CD4-positive, alpha-beta T cell (primary cell): ENCODE measurements around the gene CACNB2. TPM values are rescaled to one million over a fixed set of nuclear protein-coding genes. Genes with fewer than 3 reads are reported as not detected.
"Not testable (repeated sequence)": the region's sequence is repeated elsewhere in the genome, so short reads cannot be mapped to it uniquely, and the experiment has no call there.

Source experiments
- ATAC-seq: fragments of 200-7000 bp; cut with Tn5 transposase; one replicate; pipeline ENCODE4 v1.10.0; 2022; ENCODE audit warnings: mild to moderate bottlenecking; ENCODE audit not compliant: poor library complexity
- CTCF ChIA-PET: fragments of 350-600 bp; sonication (Branson Sonifier 250); formaldehyde crosslinking; loops from one replicate; lab custom pipeline; 2021; ENCODE audit warnings: antibody characterized with exemption, inconsistent platforms; lab: Charles Lee
- POLR2A ChIA-PET: fragments of 350-600 bp; sonication (Branson Sonifier 250); formaldehyde crosslinking; loops from one replicate; lab custom pipeline; 2021; ENCODE audit warnings: antibody characterized with exemption, inconsistent platforms; lab: Charles Lee
- DNase-seq, 14 experiments: peaks; one replicate each; pipeline ENCODE4 v3.0.0-alpha.2; 2013 to 2020; ENCODE audit warnings: mixed read lengths in 2 of 14
- H3K27ac ChIP-seq, 2 donors: one replicate each; pipeline versions ENCODE4 v1.5.1 to v1.7.0; 2013; ENCODE audit warnings: low read length in 2 of 2, low read depth in 1 of 2, mild to moderate bottlenecking in 1 of 2
- H3K27me3 ChIP-seq, 2 experiments: 1 replicate in 1 of 2; 2 replicates in 1 of 2; pipeline versions ENCODE4 v1.6.1 to v1.7.0; 2013; ENCODE audit warnings: low read length in 2 of 2, control low read depth in 1 of 2, mild to moderate bottlenecking in 1 of 2, moderate library complexity in 1 of 2; ENCODE audit not compliant: insufficient read depth in 2 of 2, control insufficient read depth in 1 of 2
- H3K36me3 ChIP-seq: one replicate; pipeline ENCODE4 v1.6.1; 2013; ENCODE audit warnings: low read length, control low read depth; ENCODE audit not compliant: insufficient read depth
- H3K4me1 ChIP-seq: one replicate; pipeline ENCODE4 v1.6.1; 2013; ENCODE audit warnings: low read length, control low read depth; ENCODE audit not compliant: insufficient read depth
- H3K4me3 ChIP-seq: one replicate; pipeline ENCODE4 v1.5.1; 2013; ENCODE audit warnings: mild to moderate bottlenecking, low read length, moderate library complexity
- H3K9me3 ChIP-seq, 2 experiments: 1 replicate in 1 of 2; 2 replicates in 1 of 2; pipeline versions ENCODE4 v1.6.1 to v1.7.0; 2013; ENCODE audit warnings: low read length in 2 of 2, mild to moderate bottlenecking in 2 of 2, control low read depth in 1 of 2, moderate library complexity in 1 of 2; ENCODE audit not compliant: control insufficient read depth in 1 of 2, insufficient read depth in 1 of 2
- H3K27ac Mint-ChIP-seq: one replicate; pipeline ENCODE4 v1.8.0; 2020; ENCODE audit warnings: mixed read lengths
- H3K27me3 Mint-ChIP-seq: one replicate; pipeline ENCODE4 v1.8.0; 2021; ENCODE audit warnings: mixed read lengths
- H3K36me3 Mint-ChIP-seq: one replicate; pipeline ENCODE4 v1.8.0; 2021; ENCODE audit warnings: low read depth, mixed read lengths
- H3K4me1 Mint-ChIP-seq: one replicate; pipeline ENCODE4 v1.8.0; 2021; ENCODE audit warnings: low read depth, mixed read lengths
- H3K4me3 Mint-ChIP-seq: one replicate; pipeline ENCODE4 v1.8.0; 2020; ENCODE audit warnings: mild to moderate bottlenecking, mixed read lengths
- H3K9me3 Mint-ChIP-seq: one replicate; pipeline ENCODE4 v1.8.0; 2020; ENCODE audit warnings: mixed read lengths
- CTCF ChIP-seq: fragments of 200-600 bp; IDR thresholded peaks from one replicate; pipeline ENCODE4 v1.8.0; 2022; ENCODE audit warnings: antibody characterized with exemption, mild to moderate bottlenecking
- intact Hi-C, 2 experiments: fragments of 100-400 bp; cut with DNase I in 1 of 2; cut with micrococcal nuclease in 1 of 2; formaldehyde crosslinking; loops; one replicate each; pipeline versions ENCODE4 v1.15.1 to v1.9.0; 2023 to 2025; cut with DNase I, micrococcal nuclease
- total RNA-seq, 174 experiments: library from RNA in 2 of 174; stranded (reverse) in 2 of 174; gene quantifications; one replicate each; pipeline ENCODE4 v1.2.3 and lab custom pipeline; 2021 to 2026

Gene CACNB2
- total RNA-seq, 2 experiments from 2014 or later: 0.34 TPM; not detected in 1

- Histone ChIP-seq H3K9me3 (no peaks in the 10 kb centered on the region), H3K36me3 (no peaks in the 10 kb centered on the region), H3K4me3 (no peak overlapping the region), H3K27me3 (no peaks in the 10 kb centered on the region), H3K4me1 (no peaks in the 10 kb centered on the region), H3K27ac (no peak overlapping the region)
- no peak for TF ChIP-seq CTCF
- Mint-ChIP-seq H3K4me1 (no peaks in the 10 kb centered on the region), H3K36me3 (no peaks in the 10 kb centered on the region), H3K9me3 (no peaks in the 10 kb centered on the region), H3K4me3 (no peak overlapping the region), H3K27ac (no peak overlapping the region), H3K27me3 (no peaks in the 10 kb centered on the region)
- ChIA-PET POLR2A (no interaction called here), CTCF (no interaction called here)
- no peak for ATAC-seq
- intact Hi-C loops: no loop called here
- DNase-seq: no peak
These were observed 38.7 kb downstream of the CACNB2 start for GRCh38 chr10:18178854-18179483.

GRCh38 chr10:18179891-18180290 is 39.7 kb downstream of the CACNB2 start:
- DNase-seq: no peak
- no peak for ATAC-seq
- no peaks in the 10 kb centered on the region for H3K4me1 ChIP-seq
- H3K27ac ChIP-seq: no peak overlapping the region
- Mint-ChIP-seq H3K27ac (no peak overlapping the region), H3K36me3 (no peaks in the 10 kb centered on the region), H3K4me3 (no peak overlapping the region), H3K27me3 (no peaks in the 10 kb centered on the region), H3K9me3 (no peaks in the 10 kb centered on the region), H3K4me1 (no peaks in the 10 kb centered on the region)
- H3K9me3 ChIP-seq: no peaks in the 10 kb centered on the region
- intact Hi-C loops: no loop called here
- POLR2A ChIA-PET: no interaction called here
- no peak overlapping the region for H3K4me3 ChIP-seq
- no peak for TF ChIP-seq CTCF
- CTCF ChIA-PET: no interaction called here
- no peaks in the 10 kb centered on the region for H3K27me3 ChIP-seq
- H3K36me3 ChIP-seq: no peaks in the 10 kb centered on the region

- DNase-seq, intact Hi-C loops, POLR2A ChIA-PET, H3K36me3 ChIP-seq, H3K4me1 Mint-ChIP-seq, H3K9me3 ChIP-seq, H3K4me3 ChIP-seq, H3K4me3 Mint-ChIP-seq, H3K27ac ChIP-seq, H3K36me3 Mint-ChIP-seq, CTCF ChIA-PET, H3K27me3 Mint-ChIP-seq, H3K9me3 Mint-ChIP-seq, ATAC-seq, H3K27me3 ChIP-seq, H3K4me1 ChIP-seq, H3K27ac Mint-ChIP-seq: not testable (repeated sequence)
These were observed 41.2 kb downstream of the CACNB2 start for GRCh38 chr10:18181382-18181781.

- no peaks in the 10 kb centered on the region for H3K36me3 ChIP-seq
- no peak overlapping the region for H3K4me3 ChIP-seq
- intact Hi-C loops: no loop called here
- Mint-ChIP-seq H3K27ac (no peak overlapping the region), H3K9me3 (no peaks in the 10 kb centered on the region), H3K4me1 (no peaks in the 10 kb centered on the region), H3K36me3 (no peaks in the 10 kb centered on the region), H3K4me3 (no peak overlapping the region), H3K27me3 (no peaks in the 10 kb centered on the region)
- no peak for TF ChIP-seq CTCF
- no peak overlapping the region for H3K27ac ChIP-seq
- POLR2A ChIA-PET: no interaction called here
- CTCF ChIA-PET: no interaction called here
- no peaks in the 10 kb centered on the region for H3K27me3 ChIP-seq
- no peaks in the 10 kb centered on the region for H3K9me3 ChIP-seq
- no peak for DNase-seq
- no peak for ATAC-seq
- H3K4me1 ChIP-seq: no peaks in the 10 kb centered on the region
These were observed 45.4 kb downstream of the CACNB2 start for GRCh38 chr10:18185621-18186020.
